WERI-Rb-1 (cell line): ENCODE results near the gene ZBTB7C.

Experiments used
- DNase-seq: peaks from one replicate; pipeline ENCODE4 v3.0.0-alpha.2; 2020
- H3K27ac ChIP-seq: fragments of 250-450 bp; sonication (Bioruptor Pico); 2 replicates; pipeline ENCODE4 v1.5.1; 2020; ENCODE audit warnings: mild to moderate bottlenecking, moderate library complexity
- H3K27me3 ChIP-seq: fragments of 250-450 bp; sonication (Bioruptor Pico); 2 replicates; pipeline ENCODE4 v1.5.1; 2021; ENCODE audit warnings: mild to moderate bottlenecking, low read depth, moderate library complexity; ENCODE audit not compliant: insufficient read depth, severe bottlenecking
- H3K36me3 ChIP-seq: fragments of 250-450 bp; sonication (Bioruptor Pico); 2 replicates; pipeline ENCODE4 v1.5.1; 2020; ENCODE audit warnings: mild to moderate bottlenecking, moderate library complexity
- H3K4me3 ChIP-seq: 2 replicates; pipeline ENCODE4 v1.5.1; 2011; ENCODE audit warnings: low read depth, mild to moderate bottlenecking, control low read depth, low read length
- H3K9me3 ChIP-seq: fragments of 250-450 bp; sonication (Bioruptor Pico); 2 replicates; pipeline ENCODE4 v1.5.1; 2021; ENCODE audit warnings: mild to moderate bottlenecking, moderate library complexity; ENCODE audit not compliant: severe bottlenecking
- CTCF ChIP-seq: IDR thresholded peaks from 2 replicates; pipeline ENCODE4 v1.5.1; 2011; ENCODE audit warnings: low read depth, mild to moderate bottlenecking, control low read depth, inconsistent platforms, low read length

Gene ZBTB7C

GRCh38 chr18:48345596-48345995 is 63.6 kb downstream of the ZBTB7C start:
- TF ChIP-seq CTCF, result peak; percentile 51
- Histone ChIP-seq H3K27me3 (no peaks in the 10 kb centered on the region), H3K36me3 (no peaks in the 10 kb centered on the region), H3K27ac (no peak overlapping the region), H3K9me3 (peaks cover under 1% of the 10 kb centered on the region), H3K4me3 (no peak overlapping the region)
- DNase-seq, result peak; percentile 51

- no peaks in the 10 kb centered on the region for H3K36me3 ChIP-seq
- H3K27ac ChIP-seq, result peak overlapping the region; percentile 9; the same call in 1 of the 2 replicates
- no peaks in the 10 kb centered on the region for H3K27me3 ChIP-seq
- no peak for DNase-seq
- TF ChIP-seq CTCF, result no peak
- H3K9me3 ChIP-seq, result no peaks in the 10 kb centered on the region
- no peak overlapping the region for H3K4me3 ChIP-seq
Observed at GRCh38 chr18:48342581-48342980, 66.6 kb downstream of the ZBTB7C start.

- Histone ChIP-seq H3K36me3 (no peaks in the 10 kb centered on the region), H3K27me3 (no peaks in the 10 kb centered on the region), H3K27ac (peak overlapping the region; percentile 9; the same call in 1 of the 2 replicates), H3K9me3 (no peaks in the 10 kb centered on the region), H3K4me3 (no peak overlapping the region)
- TF ChIP-seq CTCF, result no peak
- no peak for DNase-seq
Observed at GRCh38 chr18:48342125-48342524, 67.1 kb downstream of the ZBTB7C start.

- peak; percentile 53 for DNase-seq
- H3K9me3 ChIP-seq, result no peaks in the 10 kb centered on the region
- peak; percentile 53; the same call in 1 of the 2 replicates for TF ChIP-seq CTCF
- no peaks in the 10 kb centered on the region for H3K36me3 ChIP-seq
- no peak overlapping the region for H3K27ac ChIP-seq
- no peaks in the 10 kb centered on the region for H3K27me3 ChIP-seq
- no peak overlapping the region for H3K4me3 ChIP-seq
Observed at GRCh38 chr18:48340560-48340959, 68.6 kb downstream of the ZBTB7C start.

- Histone ChIP-seq H3K4me3 (no peak overlapping the region), H3K27ac (no peak overlapping the region), H3K27me3 (no peaks in the 10 kb centered on the region), H3K36me3 (no peaks in the 10 kb centered on the region), H3K9me3 (no peaks in the 10 kb centered on the region)
- no peak for DNase-seq
- TF ChIP-seq CTCF, result no peak
Observed at GRCh38 chr18:48339692-48340091, 69.5 kb downstream of the ZBTB7C start.

- H3K27ac ChIP-seq, result no peak overlapping the region
- no peak for DNase-seq
- no peaks in the 10 kb centered on the region for H3K27me3 ChIP-seq
- no peaks in the 10 kb centered on the region for H3K9me3 ChIP-seq
- H3K36me3 ChIP-seq, result no peaks in the 10 kb centered on the region
- TF ChIP-seq CTCF, result no peak
- H3K4me3 ChIP-seq, result no peak overlapping the region
Observed at GRCh38 chr18:48338915-48339314, 70.3 kb downstream of the ZBTB7C start.
